ENCODE results near the gene MAP1A. TPM values are rescaled to one million over a fixed set of nuclear protein-coding genes. Genes with fewer than 3 reads are reported as not detected.

MAP1A gene
- total RNA-seq (2014; rRNA removed; shearing (Covaris generic)), result 1.7 and 3.8 TPM in 2 replicates

GRCh38 chr15:43517354-43518196 is at the start of gene MAP1A:
Gene MAP1A, plus strand, starts transcription at chr15:43517608. Its CDS starts 3,866 bp downstream, at chr15:43521474.
- no peak for DNase-seq (ENCODE audit: low read depth)

- DNase-seq (ENCODE audit: low read depth), result no peak
Observed at GRCh38 chr15:43469867-43470266, 47.5 kb upstream of the MAP1A start.

GRCh38 chr15:43471975-43472374 is 45.4 kb upstream of the MAP1A start:
- no peak for DNase-seq (ENCODE audit: low read depth)

- no peak for DNase-seq (ENCODE audit: low read depth)
Observed at GRCh38 chr15:43473885-43474284, 43.5 kb upstream of the MAP1A start.

GRCh38 chr15:43483297-43484128 is 33.9 kb upstream of the MAP1A start:
- DNase-seq (ENCODE audit: low read depth), result peak; percentile 13

- peak; percentile 9 for DNase-seq (ENCODE audit: low read depth)
Observed at GRCh38 chr15:43484455-43484854, 33.0 kb upstream of the MAP1A start.

GRCh38 chr15:43487271-43487895 is 30.0 kb upstream of the MAP1A start:
- DNase-seq (ENCODE audit: low read depth), result peak; percentile 13

GRCh38 chr15:43488790-43489189 is 28.6 kb upstream of the MAP1A start:
- no peak for DNase-seq (ENCODE audit: low read depth)

- no peak for DNase-seq (ENCODE audit: low read depth)
Observed at GRCh38 chr15:43489191-43489590, 28.2 kb upstream of the MAP1A start.

GRCh38 chr15:43492266-43492665 is 25.1 kb upstream of the MAP1A start:
- DNase-seq (ENCODE audit: low read depth), result no peak

GRCh38 chr15:43492673-43493601 is 24.5 kb upstream of the MAP1A start, which contains the start of gene TP53BP1:
Gene TP53BP1, minus strand, starts transcription at chr15:43493156. Its CDS starts 113 bp downstream, at chr15:43493043.
- peak; percentile 95 for DNase-seq (ENCODE audit: low read depth)

- no peak for DNase-seq (ENCODE audit: low read depth)
Observed at GRCh38 chr15:43493703-43494472, 23.5 kb upstream of the MAP1A start.

- DNase-seq (ENCODE audit: low read depth), result no peak
Observed at GRCh38 chr15:43498990-43499389, 18.4 kb upstream of the MAP1A start.

GRCh38 chr15:43499635-43500034 is 17.8 kb upstream of the MAP1A start:
- no peak for DNase-seq (ENCODE audit: low read depth)

GRCh38 chr15:43505738-43506137 is 11.7 kb upstream of the MAP1A start:
- DNase-seq (ENCODE audit: low read depth), result no peak

- no peak for DNase-seq (ENCODE audit: low read depth)
Observed at GRCh38 chr15:43508421-43508820, 9.0 kb upstream of the MAP1A start.

GRCh38 chr15:43508991-43509659 is 8.3 kb upstream of the MAP1A start:
- DNase-seq (ENCODE audit: low read depth), result peak; percentile 49

- DNase-seq (ENCODE audit: low read depth), result no peak
Observed at GRCh38 chr15:43509660-43510199, 7.7 kb upstream of the MAP1A start.
